Globus pallidus (tissue), 1 donor: ENCODE measurements around the gene SEMA5B.

ENCODE experiments used
- DNase-seq: peaks from one replicate; pipeline ENCODE4 v3.0.0-alpha.2; 2015; ENCODE audit warnings: low spot score

The SEMA5B gene

DNA sequence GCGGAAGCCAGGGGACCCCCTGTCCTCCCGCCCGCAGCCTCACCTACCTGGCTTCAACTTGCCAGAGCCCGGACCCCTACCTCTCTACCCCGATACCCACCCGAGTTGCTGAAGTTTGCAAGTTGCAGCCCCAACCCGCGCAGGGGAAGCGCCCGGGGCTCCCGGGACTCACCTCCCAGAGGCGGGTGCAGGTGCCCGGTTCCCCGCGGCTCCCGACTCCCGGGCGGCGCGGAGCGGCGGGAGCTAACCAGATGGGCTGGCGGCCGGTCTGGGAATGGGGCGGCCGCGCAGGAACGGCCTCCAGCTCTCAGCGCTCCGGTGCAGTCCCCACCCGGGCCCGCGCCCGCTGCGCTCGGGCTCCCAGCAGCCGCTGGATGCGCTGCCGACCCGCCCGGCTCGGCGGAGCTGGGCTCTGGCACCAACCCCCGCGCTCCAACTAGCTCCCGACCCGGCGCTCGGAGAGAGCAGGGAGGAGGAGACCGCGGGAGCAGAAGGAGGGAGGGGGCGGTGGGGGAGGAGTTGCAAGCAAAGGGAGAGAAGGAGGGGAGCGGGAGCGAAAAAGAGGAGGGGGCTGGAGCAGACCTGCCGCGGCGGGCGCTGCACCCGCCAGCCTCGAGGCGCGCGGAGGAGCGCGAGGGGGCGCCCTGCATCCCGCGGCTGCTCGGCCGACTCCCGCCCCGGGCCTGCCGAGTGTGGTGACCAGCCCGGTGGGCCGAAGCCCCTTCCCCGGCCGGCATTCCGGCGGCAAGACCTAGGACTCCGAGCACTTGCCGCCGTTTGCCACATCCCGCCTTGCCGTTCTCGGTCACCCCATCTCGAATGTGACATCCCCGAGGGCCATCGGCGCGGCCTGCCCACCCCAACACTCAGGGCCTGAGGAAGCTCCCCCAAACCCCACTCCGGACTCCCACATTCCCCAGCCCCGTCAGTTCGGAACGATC is at the start of gene SEMA5B:
Gene SEMA5B, minus strand, starts transcription at position 472 of the 941 bp plus-strand sequence. CDS start 66,500 bp downstream, outside the sequence.
- peak; percentile 20 for DNase-seq

DNA sequence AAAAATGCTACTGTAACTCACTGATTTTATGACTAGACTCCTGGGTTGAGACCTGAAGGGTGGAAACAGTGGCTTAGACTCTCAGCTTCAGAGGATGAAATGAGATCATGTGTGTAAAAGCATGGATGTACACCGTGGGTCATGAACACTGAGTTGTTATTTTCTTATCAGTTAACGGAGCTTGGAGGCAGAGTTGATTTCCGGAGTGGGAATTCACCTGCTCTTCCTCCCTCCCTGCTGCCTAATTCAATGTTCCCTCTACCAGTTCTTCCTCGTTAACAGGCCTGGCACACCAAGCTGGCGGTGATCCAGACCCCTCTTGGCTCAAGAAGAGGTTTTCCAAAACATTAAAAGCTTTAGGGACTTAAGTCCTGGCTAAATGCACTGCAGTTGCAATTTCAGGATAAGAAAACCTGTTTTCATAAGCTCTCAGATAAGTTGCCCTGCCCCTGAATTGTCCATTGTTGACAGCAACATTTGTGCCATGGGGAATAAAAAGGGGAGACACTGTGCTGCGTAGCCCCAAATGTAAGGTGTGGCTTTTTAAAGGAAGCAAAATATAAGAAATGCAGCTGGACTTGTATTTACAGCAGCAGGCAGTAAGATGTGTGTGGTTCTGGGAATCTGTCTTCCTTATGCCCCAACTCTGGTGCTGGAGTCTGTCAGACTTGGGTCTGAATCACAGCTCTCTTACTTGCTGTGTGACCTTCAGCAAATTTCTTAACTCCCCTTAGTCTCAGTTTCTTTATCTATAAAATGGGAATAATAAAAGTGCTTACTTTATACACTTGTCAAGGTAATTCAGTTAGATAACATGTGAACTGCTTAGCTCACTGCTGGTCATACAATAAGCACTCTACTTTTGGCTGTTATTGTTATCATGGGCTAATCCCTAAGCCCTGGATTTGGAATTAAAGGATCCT is 49.2 kb upstream of the SEMA5B start:
- no peak for DNase-seq

GRCh38 chr3:123076112-123076495 is 48.5 kb upstream of the SEMA5B start:
- DNase-seq: no peak

DNA sequence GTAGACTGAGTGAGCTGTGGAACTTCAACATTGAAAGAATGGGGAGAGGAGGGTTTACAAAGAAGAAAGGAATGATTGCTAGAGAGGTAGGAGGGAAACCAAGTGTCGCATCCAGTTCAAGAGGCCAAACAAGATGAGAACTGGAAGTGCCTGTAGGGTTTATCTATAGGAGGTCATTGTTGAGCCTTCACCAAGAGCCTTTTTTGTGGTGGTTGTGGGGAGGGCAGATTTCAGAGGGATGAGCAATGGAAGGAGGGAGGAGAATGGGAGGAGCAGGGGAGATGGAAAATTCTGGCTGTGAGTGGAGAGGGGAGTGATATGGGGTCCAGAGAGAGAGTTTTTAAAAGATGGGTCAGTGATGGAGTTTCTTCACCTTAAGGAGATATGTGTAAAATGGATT is 47.8 kb upstream of the SEMA5B start:
- DNase-seq: no peak

DNA sequence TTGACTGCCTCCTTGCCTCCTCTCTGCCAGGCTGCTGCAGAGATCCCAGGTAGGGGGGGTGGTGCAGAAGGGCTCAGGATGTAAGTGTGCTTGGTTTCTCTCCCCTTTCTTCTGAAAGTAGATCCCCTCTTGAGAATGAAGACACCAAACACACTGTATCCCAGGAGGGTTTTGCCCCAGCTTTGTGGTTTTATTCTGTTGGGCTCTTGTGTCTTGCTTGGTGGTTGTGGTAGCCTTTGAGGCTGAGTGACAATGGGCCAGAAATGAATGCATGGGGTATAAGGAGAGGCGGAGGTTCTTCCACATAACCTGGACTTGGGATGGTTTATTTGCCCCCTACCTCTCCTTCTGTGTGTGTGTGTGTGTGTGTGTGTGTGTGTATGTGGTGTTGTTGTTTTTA is 45.0 kb upstream of the SEMA5B start:
- no peak for DNase-seq

DNA sequence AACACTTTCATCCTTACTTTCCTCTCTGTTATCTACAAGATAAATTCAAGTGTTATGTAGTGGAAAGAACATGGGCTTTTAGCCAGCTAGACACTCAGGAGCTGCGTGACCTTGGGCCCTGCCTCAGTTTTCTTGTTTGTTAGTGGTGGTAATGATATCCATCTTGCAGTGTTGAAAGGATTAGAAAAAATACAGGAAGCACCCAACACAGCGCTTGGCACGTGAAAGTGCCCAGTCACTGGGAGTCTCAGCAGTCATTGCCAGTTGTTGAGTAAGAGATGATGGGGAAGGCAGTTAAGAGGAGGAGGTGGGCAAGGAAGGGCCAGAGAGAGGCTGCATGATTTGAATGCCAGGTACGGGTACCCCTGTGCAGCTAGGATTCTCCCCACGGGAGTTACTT is 44.6 kb upstream of the SEMA5B start:
- no peak for DNase-seq

GRCh38 chr3:123071581-123071980 is 44.0 kb upstream of the SEMA5B start:
- DNase-seq: no peak

GRCh38 chr3:123071146-123071545 is 43.6 kb upstream of the SEMA5B start:
- DNase-seq: no peak

GRCh38 chr3:123070510-123070909 is 42.9 kb upstream of the SEMA5B start:
- no peak for DNase-seq

DNA sequence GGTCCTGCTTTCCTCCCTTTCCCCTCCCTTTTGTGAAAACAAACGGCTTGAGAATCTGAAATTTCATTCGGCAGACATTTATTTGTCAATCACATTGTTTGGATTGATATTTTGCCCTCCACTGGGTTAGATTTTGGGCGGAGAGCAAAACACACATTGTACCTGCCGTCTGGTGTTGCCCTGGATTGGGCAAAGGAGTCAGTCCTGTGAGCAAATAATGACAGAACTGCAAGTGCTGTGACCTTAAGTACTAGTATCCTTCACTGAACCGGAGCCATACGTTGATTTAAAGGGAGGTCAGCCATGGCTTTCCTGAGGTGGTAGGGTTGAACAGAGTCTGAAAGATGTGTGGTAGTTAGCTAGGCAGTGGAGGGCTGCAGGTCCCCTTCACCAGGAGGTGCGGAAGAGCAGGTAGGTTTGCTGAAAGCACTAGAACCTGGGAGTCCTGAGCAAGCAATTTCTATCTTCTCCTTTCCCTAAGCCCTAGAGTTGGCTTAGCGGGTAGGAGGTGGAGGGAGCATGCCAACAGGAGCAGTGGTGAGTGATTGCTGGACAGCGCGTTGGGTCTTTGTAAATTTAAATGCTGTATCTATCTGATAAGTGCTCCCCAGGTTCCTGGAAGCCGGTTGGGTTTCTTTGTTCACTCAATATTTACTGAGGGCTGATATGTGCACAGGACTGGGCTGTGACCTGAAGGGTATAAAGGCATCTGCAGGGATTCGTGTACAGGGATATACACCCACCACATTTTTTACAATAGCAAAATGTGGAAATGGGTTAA is 41.2 kb upstream of the SEMA5B start:
- no peak for DNase-seq

DNA sequence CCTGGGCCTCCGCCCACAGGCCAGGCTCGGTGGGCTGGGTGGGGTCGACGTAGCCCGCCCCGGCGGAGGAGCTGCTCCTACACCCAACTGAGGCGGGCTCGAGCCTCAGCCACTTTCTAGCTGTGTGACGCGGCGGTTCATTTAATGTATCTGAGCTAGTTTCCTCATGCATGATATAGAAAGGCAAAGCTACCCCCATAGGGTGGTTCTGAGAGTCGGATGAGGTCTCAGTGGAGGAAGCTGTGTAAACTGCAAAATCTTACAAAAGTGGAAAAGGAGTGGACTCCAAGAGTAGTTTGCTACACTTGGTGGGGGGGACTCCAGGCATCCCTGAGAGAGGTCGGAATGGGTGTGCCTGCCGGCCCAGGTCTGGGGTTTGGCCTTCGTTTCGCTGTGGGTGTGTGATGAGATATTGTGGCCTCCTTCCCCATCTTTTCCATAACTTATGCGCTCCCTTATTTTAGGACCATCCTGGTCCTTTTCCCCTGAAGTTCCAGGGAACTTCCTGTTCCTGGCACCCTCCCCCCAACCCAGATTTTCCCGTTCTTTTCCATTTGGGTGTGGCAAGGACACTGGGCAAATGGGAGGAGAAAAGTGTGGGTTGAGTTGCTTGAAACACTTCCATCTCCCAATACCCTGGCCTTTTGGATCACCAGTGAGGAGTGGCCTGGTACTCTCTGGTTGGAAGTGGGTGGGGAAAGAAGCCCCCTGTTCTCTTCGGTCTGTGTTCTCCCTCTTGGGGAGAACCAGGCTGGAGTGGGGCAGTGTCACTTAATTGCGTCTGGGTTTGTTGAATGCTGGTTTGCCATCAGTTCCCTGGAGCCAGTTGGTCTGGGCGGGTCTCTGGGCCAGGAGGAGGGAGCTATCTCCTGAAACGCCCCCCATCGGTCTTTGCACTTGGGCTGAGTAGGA is 40.4 kb upstream of the SEMA5B start:
- DNase-seq: no peak

GRCh38 chr3:123066896-123067688 is 39.5 kb upstream of the SEMA5B start, which contains the start of gene PDIA5:
Gene PDIA5 (plus strand): TSS chr3:123067025. CDS start chr3:123067165, 140 bp downstream.
- peak; percentile 88 for DNase-seq

DNA sequence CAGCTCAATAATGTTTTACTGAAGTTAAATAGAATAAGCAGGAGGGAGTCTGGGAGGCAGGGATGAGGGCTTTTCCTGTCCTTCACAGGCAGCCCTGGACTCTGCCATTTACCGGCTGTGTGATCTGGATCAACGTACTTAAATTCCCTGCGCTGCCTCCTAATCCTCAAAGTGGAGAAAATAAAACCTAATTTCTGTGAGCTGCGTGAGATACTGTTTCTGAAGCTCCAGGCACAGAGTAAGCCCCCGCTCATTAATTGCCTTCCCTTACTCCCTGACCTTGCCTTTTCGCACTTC is 39.0 kb upstream of the SEMA5B start:
- no peak for DNase-seq

DNA sequence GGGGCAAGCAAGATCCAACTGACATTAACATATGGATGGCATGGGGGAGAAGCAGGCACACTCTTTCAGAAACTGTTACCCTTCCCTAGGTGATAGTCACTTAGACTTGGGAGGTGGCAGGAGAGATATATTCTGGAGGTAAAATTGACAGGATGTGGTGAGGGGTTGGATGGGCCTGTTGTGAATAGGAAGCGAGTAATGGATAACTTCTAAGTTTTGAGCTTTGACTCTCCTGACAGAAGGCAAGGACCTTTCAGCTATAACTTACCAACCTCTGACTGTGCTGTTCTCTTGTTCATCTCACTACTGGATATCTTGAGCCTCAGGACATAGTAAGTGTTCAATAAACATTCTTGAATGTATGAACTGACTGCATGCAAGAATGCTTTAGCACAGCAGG is 37.4 kb upstream of the SEMA5B start:
- no peak for DNase-seq

DNA sequence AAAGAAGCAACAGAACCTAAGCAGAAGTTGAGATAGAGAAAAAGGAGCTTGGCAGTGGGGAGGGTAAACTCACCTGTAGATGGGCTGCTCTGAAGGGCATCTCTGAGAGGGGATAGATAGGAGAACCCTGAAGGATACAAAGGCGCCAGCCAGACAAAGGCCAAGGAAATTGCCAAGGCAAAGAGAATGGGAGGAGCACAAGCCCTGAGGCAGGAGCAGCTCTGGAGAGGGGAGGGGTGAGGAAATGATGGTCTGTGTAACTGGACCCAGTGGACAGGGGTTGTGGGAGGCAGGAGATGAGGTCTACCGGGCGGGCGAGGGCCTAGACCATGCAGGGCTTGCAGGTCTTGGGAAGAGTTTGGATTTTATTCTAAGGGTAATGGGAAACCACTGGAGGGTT is 36.9 kb upstream of the SEMA5B start:
- DNase-seq: no peak

- DNase-seq: no peak
Observed at GRCh38 chr3:123063034-123063433, 35.5 kb upstream of the SEMA5B start.

GRCh38 chr3:123061856-123062255 is 34.3 kb upstream of the SEMA5B start:
- DNase-seq: no peak

- DNase-seq: no peak
Observed at GRCh38 chr3:123060054-123060453, 32.5 kb upstream of the SEMA5B start.

- no peak for DNase-seq
Observed at GRCh38 chr3:123058505-123058904, 30.9 kb upstream of the SEMA5B start.

- DNase-seq: no peak
Observed at GRCh38 chr3:123055352-123055751, 27.8 kb upstream of the SEMA5B start.
